GM12878 (cell line): ENCODE data around the gene RSPH9. TPM values are rescaled to one million over a fixed set of nuclear protein-coding genes. Genes with fewer than 3 reads are reported as not detected.

Experiments used
- BCL11A ChIP-seq: IDR thresholded peaks from 2 replicates; pipeline ENCODE4 v1.6.1; 2011; ENCODE audit warnings: low read depth, low read length
- CBX5 ChIP-seq: sonication (generic); IDR thresholded peaks from 2 replicates; pipeline ENCODE4 v1.6.1; 2016; ENCODE audit warnings: low read depth, moderate library complexity, mild to moderate bottlenecking, inconsistent platforms
- CREM ChIP-seq: IDR thresholded peaks from 2 replicates; pipeline ENCODE4 v1.6.1; 2014; ENCODE audit warnings: antibody characterized with exemption, low read depth
- E4F1 ChIP-seq: fragments of 450-650 bp; IDR thresholded peaks from 2 replicates; pipeline ENCODE4 v1.6.1; 2018; ENCODE audit warnings: borderline replicate concordance, mild to moderate bottlenecking; ENCODE audit not compliant: partially characterized antibody
- EED ChIP-seq: sonication (generic); IDR thresholded peaks from 2 replicates; pipeline ENCODE4 v1.6.1; 2016; ENCODE audit warnings: antibody characterized with exemption, low read depth
- ESRRA ChIP-seq: IDR thresholded peaks from 2 replicates; pipeline ENCODE4 v1.6.1; 2012; ENCODE audit warnings: mild to moderate bottlenecking, low read length, improper control_type of control experiment
- IKZF1 ChIP-seq: fragments of 450-650 bp; conservative IDR thresholded peaks from 2 replicates; pipeline ENCODE4 v1.6.1; 2017; ENCODE audit warnings: antibody characterized with exemption, mild to moderate bottlenecking
- IRF4 ChIP-seq: IDR thresholded peaks from 2 replicates; pipeline ENCODE4 v1.6.1; 2011; ENCODE audit warnings: low read depth, low read length
- MEF2B ChIP-seq: fragments of 450-650 bp; IDR thresholded peaks from 2 replicates; pipeline ENCODE4 v1.6.1; 2018; ENCODE audit warnings: mild to moderate bottlenecking, moderate library complexity; ENCODE audit not compliant: partially characterized antibody, poor library complexity, severe bottlenecking
- MYC ChIP-seq: IDR thresholded peaks from 2 replicates; pipeline ENCODE4 v1.6.1; 2011; ENCODE audit warnings: mild to moderate bottlenecking, low read length, moderate library complexity, inconsistent platforms; ENCODE audit not compliant: insufficient read depth, insufficient replicate concordance, insufficient read length, severe bottlenecking
- NFIC ChIP-seq: IDR thresholded peaks from 2 replicates; pipeline ENCODE4 v1.6.1; 2012; ENCODE audit warnings: low read depth, mild to moderate bottlenecking, inconsistent platforms, low read length, moderate library complexity
- PAX5 ChIP-seq: IDR thresholded peaks from 2 replicates; pipeline ENCODE4 v1.6.1; 2011; ENCODE audit warnings: low read depth, low read length, borderline replicate concordance
- POLR2AphosphoS2 ChIP-seq: IDR thresholded peaks from 2 replicates; pipeline ENCODE4 v1.6.1; 2011; ENCODE audit warnings: low read depth, mild to moderate bottlenecking, low read length, improper control_type of control experiment, moderate library complexity
- RB1 ChIP-seq: fragments of 450-650 bp; formaldehyde crosslinking; IDR thresholded peaks from 2 replicates; pipeline ENCODE4 v1.6.1; 2017; ENCODE audit warnings: mild to moderate bottlenecking, borderline replicate concordance
- RBBP5 ChIP-seq: fragments of 200-600 bp; sonication (generic); conservative IDR thresholded peaks from 2 replicates; pipeline ENCODE4 v1.6.1; 2016
- SREBF2 ChIP-seq: IDR thresholded peaks from 2 replicates; pipeline ENCODE4 v1.6.1; 2012; ENCODE audit warnings: mild to moderate bottlenecking, low read length
- YY1 ChIP-seq: IDR thresholded peaks from 2 replicates; pipeline ENCODE4 v1.6.1; 2011; ENCODE audit warnings: low read depth, mild to moderate bottlenecking, low read length
- polyA plus RNA-seq, 11 experiments: library from polyadenylated mRNA; depleted of rRNA in 4 of 11; unstranded in 6 of 11; stranded (reverse) in 5 of 11; fragments of >200 nt; fragmentation: Nextera tagmentation in 4 of 11; fragmentation: Illumina TruSeq in 1 of 11; extraction: Ambion mirVana in 4 of 11; extraction: Trizol in 1 of 11; gene quantifications; 1 replicate in 1 of 11; 2 replicates in 10 of 11; pipeline versions ENCODE4 v1.2.1 to v1.2.3, GENCODE V29; 2011 to 2016; ENCODE audit warnings: inconsistent platforms in 2 of 11, missing spikeins in 2 of 11, low read depth in 1 of 11
- total RNA-seq, 4 experiments: library from RNA; depleted of rRNA in 3 of 4; stranded (reverse); fragments of >200 nt in 3 of 4; fragmentation: Illumina TruSeq in 1 of 4; extraction: Trizol in 1 of 4; gene quantifications; 2 replicates each; pipeline versions ENCODE4 v1.2.1 to v1.2.3, GENCODE V29; 2013 to 2021
- TF ChIP-seq, protein P1 (sequence below): IDR thresholded peaks from 2 replicates; pipeline ENCODE4 v1.6.1; 2012; ENCODE audit warnings: mild to moderate bottlenecking, low read depth, low read length
- TF ChIP-seq, protein P2 (sequence below): fragments of 150-350 bp; IDR thresholded peaks from 2 replicates; pipeline ENCODE4 v1.6.1; 2016; ENCODE audit warnings: low read depth, low read length

RSPH9 gene
- total and polyA plus RNA-seq, 10 of the 15 experiments (the other 5 are each of a cell fraction or from before 2014, with no cell fraction given): 0.26 to 0.63 (median 0.36) TPM; not detected in 6

- TF ChIP-seq, protein P1, sequence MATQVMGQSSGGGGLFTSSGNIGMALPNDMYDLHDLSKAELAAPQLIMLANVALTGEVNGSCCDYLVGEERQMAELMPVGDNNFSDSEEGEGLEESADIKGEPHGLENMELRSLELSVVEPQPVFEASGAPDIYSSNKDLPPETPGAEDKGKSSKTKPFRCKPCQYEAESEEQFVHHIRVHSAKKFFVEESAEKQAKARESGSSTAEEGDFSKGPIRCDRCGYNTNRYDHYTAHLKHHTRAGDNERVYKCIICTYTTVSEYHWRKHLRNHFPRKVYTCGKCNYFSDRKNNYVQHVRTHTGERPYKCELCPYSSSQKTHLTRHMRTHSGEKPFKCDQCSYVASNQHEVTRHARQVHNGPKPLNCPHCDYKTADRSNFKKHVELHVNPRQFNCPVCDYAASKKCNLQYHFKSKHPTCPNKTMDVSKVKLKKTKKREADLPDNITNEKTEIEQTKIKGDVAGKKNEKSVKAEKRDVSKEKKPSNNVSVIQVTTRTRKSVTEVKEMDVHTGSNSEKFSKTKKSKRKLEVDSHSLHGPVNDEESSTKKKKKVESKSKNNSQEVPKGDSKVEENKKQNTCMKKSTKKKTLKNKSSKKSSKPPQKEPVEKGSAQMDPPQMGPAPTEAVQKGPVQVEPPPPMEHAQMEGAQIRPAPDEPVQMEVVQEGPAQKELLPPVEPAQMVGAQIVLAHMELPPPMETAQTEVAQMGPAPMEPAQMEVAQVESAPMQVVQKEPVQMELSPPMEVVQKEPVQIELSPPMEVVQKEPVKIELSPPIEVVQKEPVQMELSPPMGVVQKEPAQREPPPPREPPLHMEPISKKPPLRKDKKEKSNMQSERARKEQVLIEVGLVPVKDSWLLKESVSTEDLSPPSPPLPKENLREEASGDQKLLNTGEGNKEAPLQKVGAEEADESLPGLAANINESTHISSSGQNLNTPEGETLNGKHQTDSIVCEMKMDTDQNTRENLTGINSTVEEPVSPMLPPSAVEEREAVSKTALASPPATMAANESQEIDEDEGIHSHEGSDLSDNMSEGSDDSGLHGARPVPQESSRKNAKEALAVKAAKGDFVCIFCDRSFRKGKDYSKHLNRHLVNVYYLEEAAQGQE: peak; percentile 92
- TF ChIP-seq POLR2AphosphoS2 (peak; percentile 73; the same call in 1 of the 2 replicates), MYC (no peak), SREBF2 (no peak), BCL11A (no peak), E4F1 (peak; percentile 49), CBX5 (no peak), CREM (peak; percentile 62; the same call in 1 of the 2 replicates), RB1 (peak; percentile 95; the same call in 1 of the 2 replicates), RBBP5 (no peak), MEF2B (no peak), YY1 (peak; percentile 95), EED (peak; percentile 77), IKZF1 (peak; percentile 86), IRF4 (peak; percentile 21; the same call in 1 of the 2 replicates), NFIC (no peak), ESRRA (no peak), PAX5 (0 out of 2 replicates have a peak, but pooled peaks have one; percentile 18)
- TF ChIP-seq, protein P2, sequence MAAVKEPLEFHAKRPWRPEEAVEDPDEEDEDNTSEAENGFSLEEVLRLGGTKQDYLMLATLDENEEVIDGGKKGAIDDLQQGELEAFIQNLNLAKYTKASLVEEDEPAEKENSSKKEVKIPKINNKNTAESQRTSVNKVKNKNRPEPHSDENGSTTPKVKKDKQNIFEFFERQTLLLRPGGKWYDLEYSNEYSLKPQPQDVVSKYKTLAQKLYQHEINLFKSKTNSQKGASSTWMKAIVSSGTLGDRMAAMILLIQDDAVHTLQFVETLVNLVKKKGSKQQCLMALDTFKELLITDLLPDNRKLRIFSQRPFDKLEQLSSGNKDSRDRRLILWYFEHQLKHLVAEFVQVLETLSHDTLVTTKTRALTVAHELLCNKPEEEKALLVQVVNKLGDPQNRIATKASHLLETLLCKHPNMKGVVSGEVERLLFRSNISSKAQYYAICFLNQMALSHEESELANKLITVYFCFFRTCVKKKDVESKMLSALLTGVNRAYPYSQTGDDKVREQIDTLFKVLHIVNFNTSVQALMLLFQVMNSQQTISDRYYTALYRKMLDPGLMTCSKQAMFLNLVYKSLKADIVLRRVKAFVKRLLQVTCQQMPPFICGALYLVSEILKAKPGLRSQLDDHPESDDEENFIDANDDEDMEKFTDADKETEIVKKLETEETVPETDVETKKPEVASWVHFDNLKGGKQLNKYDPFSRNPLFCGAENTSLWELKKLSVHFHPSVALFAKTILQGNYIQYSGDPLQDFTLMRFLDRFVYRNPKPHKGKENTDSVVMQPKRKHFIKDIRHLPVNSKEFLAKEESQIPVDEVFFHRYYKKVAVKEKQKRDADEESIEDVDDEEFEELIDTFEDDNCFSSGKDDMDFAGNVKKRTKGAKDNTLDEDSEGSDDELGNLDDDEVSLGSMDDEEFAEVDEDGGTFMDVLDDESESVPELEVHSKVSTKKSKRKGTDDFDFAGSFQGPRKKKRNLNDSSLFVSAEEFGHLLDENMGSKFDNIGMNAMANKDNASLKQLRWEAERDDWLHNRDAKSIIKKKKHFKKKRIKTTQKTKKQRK: no peak
Measured at GRCh38 chr6:43635387-43636307, 9.2 kb upstream of the RSPH9 start, which contains the start of gene MAD2L1BP (continued).
